HG03045 (cell line): Measurements from ENCODE around the gene NDUFAF5.

Source experiments
- ATAC-seq: cut with Tn5 transposase; IDR thresholded peaks from one replicate; pipeline ENCODE4 v1.9.1; 2021; ENCODE audit warnings: mild to moderate bottlenecking, moderate library complexity; ENCODE audit not compliant: unreplicated experiment

Gene NDUFAF5

GRCh38 chr20:13819885-13820645 is 35.2 kb downstream of the NDUFAF5 start:
- peak; percentile 61 for ATAC-seq

GRCh38 chr20:13821876-13822275 is 37.0 kb downstream of the NDUFAF5 start:
- no peak for ATAC-seq

- no peak for ATAC-seq
Observed at GRCh38 chr20:13822459-13822858, 37.6 kb downstream of the NDUFAF5 start.

- ATAC-seq: no peak
Observed at GRCh38 chr20:13824459-13824858, 39.6 kb downstream of the NDUFAF5 start.

GRCh38 chr20:13825465-13825864 is 40.6 kb downstream of the NDUFAF5 start:
- no peak for ATAC-seq

- no peak for ATAC-seq
Observed at GRCh38 chr20:13831476-13831875, 46.6 kb downstream of the NDUFAF5 start.

GRCh38 chr20:13838664-13839063 is 53.8 kb downstream of the NDUFAF5 start:
- no peak for ATAC-seq

GRCh38 chr20:13839421-13840092 is 54.7 kb downstream of the NDUFAF5 start:
- ATAC-seq: no peak

GRCh38 chr20:13840093-13840465 is 55.3 kb downstream of the NDUFAF5 start:
- no peak for ATAC-seq

- ATAC-seq: no peak
Observed at GRCh38 chr20:13841206-13841605, 56.4 kb downstream of the NDUFAF5 start.

GRCh38 chr20:13844296-13844695 is 59.5 kb downstream of the NDUFAF5 start:
- no peak for ATAC-seq

- ATAC-seq: no peak
Observed at GRCh38 chr20:13851279-13851678, 66.5 kb downstream of the NDUFAF5 start.

- no peak for ATAC-seq
Observed at GRCh38 chr20:13852306-13852705, 67.5 kb downstream of the NDUFAF5 start.

GRCh38 chr20:13855613-13856012 is 70.8 kb downstream of the NDUFAF5 start:
- no peak for ATAC-seq

- ATAC-seq: no peak
Observed at GRCh38 chr20:13856354-13856753, 71.5 kb downstream of the NDUFAF5 start.

GRCh38 chr20:13857304-13857703 is 72.5 kb downstream of the NDUFAF5 start:
- no peak for ATAC-seq

GRCh38 chr20:13857961-13858360 is 73.1 kb downstream of the NDUFAF5 start:
- ATAC-seq: no peak

- no peak for ATAC-seq
Observed at GRCh38 chr20:13858439-13858838, 73.6 kb downstream of the NDUFAF5 start.

GRCh38 chr20:13858871-13859270 is 74.0 kb downstream of the NDUFAF5 start:
- no peak for ATAC-seq

- no peak for ATAC-seq
Observed at GRCh38 chr20:13862245-13862644, 77.4 kb downstream of the NDUFAF5 start.

GRCh38 chr20:13863244-13863643 is 78.4 kb downstream of the NDUFAF5 start:
- no peak for ATAC-seq

- no peak for ATAC-seq
Observed at GRCh38 chr20:13865156-13865555, 80.3 kb downstream of the NDUFAF5 start.
